GOT3 (cell line): ENCODE measurements around the gene ZNF718.
"Not testable (repeated sequence)": the region's sequence is repeated elsewhere in the genome, so short reads cannot be mapped to it uniquely, and the experiment has no call there.

ENCODE experiments used
- DNase-seq: peaks from one replicate; lab custom pipeline; 2025; ENCODE audit warnings: mixed read lengths; lab: John Stamatoyannopoulos, UW

ZNF718 gene

GRCh38 chr4:161496-162284, 37.4 kb downstream of the ZNF718 start:
- DNase-seq, result no peak

GRCh38 chr4:169640-170039, 45.3 kb downstream of the ZNF718 start:
- not testable (repeated sequence) for DNase-seq

GRCh38 chr4:171318-171717, 47.0 kb downstream of the ZNF718 start:
- not testable (repeated sequence) for DNase-seq

GRCh38 chr4:173666-174314, 49.5 kb downstream of the ZNF718 start:
- DNase-seq, result no peak

- no peak for DNase-seq
These were observed 51.7 kb downstream of the ZNF718 start for GRCh38 chr4:175986-176385.

GRCh38 chr4:176995-177394, 52.7 kb downstream of the ZNF718 start:
- DNase-seq, result no peak

GRCh38 chr4:182225-182624, 57.9 kb downstream of the ZNF718 start:
- not testable (repeated sequence) for DNase-seq

- DNase-seq, result no peak
These were observed 63.8 kb downstream of the ZNF718 start for GRCh38 chr4:188091-188490.

GRCh38 chr4:195159-195558, 70.9 kb downstream of the ZNF718 start:
- DNase-seq, result not testable (repeated sequence)

GRCh38 chr4:200936-201335, 76.6 kb downstream of the ZNF718 start:
- no peak for DNase-seq

- not testable (repeated sequence) for DNase-seq
These were observed 78.5 kb downstream of the ZNF718 start for GRCh38 chr4:202822-203221.

GRCh38 chr4:205097-205756, 80.9 kb downstream of the ZNF718 start:
- no peak for DNase-seq

- no peak for DNase-seq
These were observed 81.8 kb downstream of the ZNF718 start for GRCh38 chr4:206054-206453.

GRCh38 chr4:208416-209096, 84.3 kb downstream of the ZNF718 start:
- DNase-seq, result not testable (repeated sequence)

GRCh38 chr4:211033-211511, 86.8 kb downstream of the ZNF718 start:
- DNase-seq, result no peak

- no peak for DNase-seq
These were observed 88.3 kb downstream of the ZNF718 start for GRCh38 chr4:212438-213188.

GRCh38 chr4:213189-213535, 88.9 kb downstream of the ZNF718 start:
- DNase-seq, result not testable (repeated sequence)
